Testis (tissue), 3 donors: ENCODE measurements around the gene AFP. TPM values are rescaled to one million over a fixed set of nuclear protein-coding genes. Genes with fewer than 3 reads are reported as not detected.

Experiments used
- DNase-seq: peaks from one replicate; pipeline ENCODE4 v3.0.0-alpha.2; 2019
- H3K27ac ChIP-seq, 2 donors: fragments of 200-600 bp; sonication (generic); one replicate each; pipeline ENCODE4 v1.5.1; 2019
- H3K27me3 ChIP-seq: fragments of 200-600 bp; sonication (generic); one replicate; pipeline ENCODE4 v1.5.1; 2019
- H3K36me3 ChIP-seq: fragments of 200-600 bp; sonication (generic); one replicate; pipeline ENCODE4 v1.5.1; 2017; ENCODE audit warnings: low read depth; ENCODE audit errors: missing control alignments
- H3K4me1 ChIP-seq: fragments of 200-600 bp; sonication (generic); one replicate; pipeline ENCODE4 v1.5.1; 2019
- H3K4me3 ChIP-seq, 2 donors: fragments of 200-600 bp; sonication (generic); one replicate each; pipeline ENCODE4 v1.5.1; 2017 to 2019
- H3K9me3 ChIP-seq: fragments of 200-600 bp; sonication (generic); one replicate; pipeline ENCODE4 v1.5.1; 2017
- CTCF ChIP-seq, 3 experiments: fragments of 450-650 bp in 2 of 3; fragments of 200-600 bp in 1 of 3; sonication (generic) in 1 of 3; IDR thresholded peaks; one replicate each; pipeline ENCODE4 v1.5.1; 2016 to 2019; ENCODE audit warnings: antibody characterized with exemption in 3 of 3, mild to moderate bottlenecking in 2 of 3, moderate library complexity in 1 of 3
- POLR2A ChIP-seq: fragments of 450-650 bp; IDR thresholded peaks from one replicate; pipeline ENCODE4 v1.6.1; 2017; ENCODE audit warnings: antibody characterized with exemption, mild to moderate bottlenecking, moderate library complexity
- WGBS, 2 donors: methylation state at CpG; one replicate each; pipeline ENCODE4 v1.1.5; 2018; 5-methylcytosine and 5-hydroxymethylcytosine counted together
- intact Hi-C: fragments of 100-400 bp; cut with DNase I; formaldehyde crosslinking; loops from one replicate; pipeline ENCODE4 v1.15.1; 2023; ENCODE audit warnings: low total_unique reads
- polyA plus RNA-seq: library from polyadenylated mRNA; stranded (reverse); fragments of 350-450 nt; fragmentation: Illumina TruSeq; extraction: RNeasy Lipid Tissue Mini Kit (QIAGEN cat#74804); gene quantifications from one replicate; pipeline ENCODE4 v1.2.3, GENCODE V29; 2014; ENCODE audit warnings: low read depth, low replicate concordance; ENCODE audit not compliant: insufficient read depth
- total RNA-seq, 2 donors: library from RNA; depleted of rRNA; stranded (reverse); fragments of >200 nt; gene quantifications; one replicate each; pipeline ENCODE4 v1.2.3, GENCODE V29; 2016

The AFP gene
- total and polyA plus RNA-seq, 3 donors from 2014 or later, result 0.16 TPM; not detected in 2

- no peak for DNase-seq
- Histone ChIP-seq H3K4me1 (no peaks in the 10 kb centered on the region), H3K36me3 (no peaks in the 10 kb centered on the region), H3K4me3 (no peak overlapping the region), H3K27me3 (no peaks in the 10 kb centered on the region), H3K9me3 (no peaks in the 10 kb centered on the region), H3K27ac (no peak overlapping the region)
- TF ChIP-seq POLR2A, result no peak
- TF ChIP-seq CTCF (IDR thresholded peaks at IDR 0.05), result no peak
- intact Hi-C loops, result no loop called here
These were observed 49.6 kb downstream of the AFP start for GRCh38 chr4:73485596-73485995.

- no peak overlapping the region for H3K4me3 ChIP-seq
- TF ChIP-seq CTCF (IDR thresholded peaks at IDR 0.05), result no peak
- no peaks in the 10 kb centered on the region for H3K27me3 ChIP-seq
- intact Hi-C loops, result no loop called here
- no peaks in the 10 kb centered on the region for H3K4me1 ChIP-seq
- H3K9me3 ChIP-seq, result no peaks in the 10 kb centered on the region
- no peaks in the 10 kb centered on the region for H3K36me3 ChIP-seq
- no peak overlapping the region for H3K27ac ChIP-seq
- DNase-seq, result no peak
- 22 to 53% methylated on average over 1 of the region's 1 CpG for WGBS, 2 donors
These were observed 50.5 kb downstream of the AFP start for GRCh38 chr4:73486497-73486896.

- Histone ChIP-seq H3K9me3 (no peaks in the 10 kb centered on the region), H3K27me3 (no peaks in the 10 kb centered on the region), H3K4me1 (no peaks in the 10 kb centered on the region), H3K4me3 (no peak overlapping the region), H3K27ac (no peak overlapping the region), H3K36me3 (no peaks in the 10 kb centered on the region)
- DNase-seq, result no peak
- TF ChIP-seq CTCF (IDR thresholded peaks at IDR 0.05), result no peak
- no peak for TF ChIP-seq POLR2A
- WGBS, 2 donors, result 90 to 92% methylated on average over 1 of the region's 1 CpG
- intact Hi-C loops, result no loop called here
These were observed 51.2 kb downstream of the AFP start for GRCh38 chr4:73487233-73487632.

- Histone ChIP-seq H3K27ac (no peak overlapping the region), H3K4me1 (no peaks in the 10 kb centered on the region), H3K4me3 (no peak overlapping the region), H3K27me3 (no peaks in the 10 kb centered on the region), H3K9me3 (no peaks in the 10 kb centered on the region), H3K36me3 (no peaks in the 10 kb centered on the region)
- TF ChIP-seq CTCF (IDR thresholded peaks at IDR 0.05), result no peak
- no peak for TF ChIP-seq POLR2A
- no peak for DNase-seq
- WGBS, 2 donors, result 75 to 79% methylated on average over 4 of the region's 4 CpGs
- intact Hi-C loops, result no loop called here
These were observed 64.2 kb downstream of the AFP start for GRCh38 chr4:73499996-73500765.

- Histone ChIP-seq H3K27ac (no peak overlapping the region), H3K4me3 (no peak overlapping the region), H3K36me3 (no peaks in the 10 kb centered on the region), H3K9me3 (no peaks in the 10 kb centered on the region), H3K4me1 (no peaks in the 10 kb centered on the region), H3K27me3 (no peaks in the 10 kb centered on the region)
- intact Hi-C loops, result no loop called here
- WGBS, 2 donors, result 94 to 98% methylated on average over 5 of the region's 5 CpGs
- no peak for DNase-seq
- no peak for TF ChIP-seq POLR2A
These were observed 65.7 kb downstream of the AFP start for GRCh38 chr4:73501664-73502265.
